Smooth muscle cell (in vitro differentiated cells): ENCODE measurements around the gene ARHGEF7. TPM values are rescaled to one million over a fixed set of nuclear protein-coding genes. Genes with fewer than 3 reads are reported as not detected.
"Not testable (repeated sequence)": the region's sequence is repeated elsewhere in the genome, so short reads cannot be mapped to it uniquely, and the experiment has no call there.

Experiments
- DNase-seq: peaks from one replicate; lab custom pipeline; 2025; ENCODE audit not compliant: unreplicated experiment; lab: John Stamatoyannopoulos, UW
- H2AFZ ChIP-seq: fragments of 200-600 bp; sonication (generic); 2 replicates; pipeline ENCODE4 v1.6.0; 2016; ENCODE audit warnings: antibody characterized with exemption, low read depth, mild to moderate bottlenecking
- H3F3A ChIP-seq: fragments of 200-600 bp; sonication (generic); 2 replicates; pipeline ENCODE4 v1.6.0; 2017; ENCODE audit warnings: antibody characterized with exemption, low read depth
- H3K27ac ChIP-seq: fragments of 200-600 bp; sonication (generic); 2 replicates; pipeline ENCODE4 v1.5.1; 2016; ENCODE audit warnings: low read depth, mild to moderate bottlenecking
- H3K27me3 ChIP-seq: fragments of 200-600 bp; sonication (generic); 2 replicates; pipeline ENCODE4 v1.6.1; 2016; ENCODE audit warnings: low read depth, mild to moderate bottlenecking
- H3K36me3 ChIP-seq: fragments of 200-600 bp; sonication (generic); 2 replicates; pipeline ENCODE4 v1.5.1; 2016; ENCODE audit warnings: low read depth
- H3K4me1 ChIP-seq: fragments of 200-600 bp; sonication (generic); 2 replicates; pipeline ENCODE4 v1.5.1; 2016; ENCODE audit warnings: low read depth
- H3K4me2 ChIP-seq: fragments of 200-600 bp; sonication (generic); 2 replicates; pipeline ENCODE4 v1.6.0; 2016; ENCODE audit warnings: mild to moderate bottlenecking
- H3K4me3 ChIP-seq: fragments of 200-600 bp; sonication (generic); 2 replicates; pipeline ENCODE4 v1.5.1; 2016; ENCODE audit warnings: mild to moderate bottlenecking
- H3K79me2 ChIP-seq: fragments of 200-600 bp; sonication (generic); 2 replicates; pipeline ENCODE4 v1.6.0; 2016; ENCODE audit warnings: low read depth, mild to moderate bottlenecking
- H3K9ac ChIP-seq: fragments of 200-600 bp; sonication (generic); 2 replicates; pipeline ENCODE4 v1.6.0; 2016; ENCODE audit warnings: low read depth
- H3K9me3 ChIP-seq: fragments of 200-600 bp; sonication (generic); replicated peaks from 2 replicates; pipeline ENCODE4 v1.5.1; 2016; ENCODE audit warnings: low read depth
- H4K20me1 ChIP-seq: fragments of 200-600 bp; sonication (generic); 2 replicates; pipeline ENCODE4 v1.6.0; 2016; ENCODE audit warnings: low read depth
- WGBS: methylation state at CpG from one replicate; pipeline ENCODE4 v1.1.7; 2016; ENCODE audit warnings: low lambda C conversion rate; 5-methylcytosine and 5-hydroxymethylcytosine counted together
- polyA plus RNA-seq: library from polyadenylated mRNA; unstranded; fragments of >200 nt; fragmentation: Nextera tagmentation; extraction: Ambion mirVana; gene quantifications from 2 replicates; pipeline ENCODE4 v1.2.1, GENCODE V29; 2016
- total RNA-seq: library from RNA; depleted of rRNA; stranded (reverse); fragments of >200 nt; gene quantifications from 2 replicates; pipeline ENCODE4 v1.2.3, GENCODE V29; 2014
- TF ChIP-seq, protein P1 (sequence below): fragments of 200-600 bp; sonication (generic); IDR thresholded peaks from 2 replicates; pipeline ENCODE4 v1.5.1; 2017; ENCODE audit warnings: borderline replicate concordance, mild to moderate bottlenecking, antibody characterized with exemption; ENCODE audit not compliant: insufficient read depth, poor library complexity, severe bottlenecking

ARHGEF7 gene
- total and polyA plus RNA-seq, 2 experiments from 2014 or later: 13.8 to 32.4 TPM

DNA sequence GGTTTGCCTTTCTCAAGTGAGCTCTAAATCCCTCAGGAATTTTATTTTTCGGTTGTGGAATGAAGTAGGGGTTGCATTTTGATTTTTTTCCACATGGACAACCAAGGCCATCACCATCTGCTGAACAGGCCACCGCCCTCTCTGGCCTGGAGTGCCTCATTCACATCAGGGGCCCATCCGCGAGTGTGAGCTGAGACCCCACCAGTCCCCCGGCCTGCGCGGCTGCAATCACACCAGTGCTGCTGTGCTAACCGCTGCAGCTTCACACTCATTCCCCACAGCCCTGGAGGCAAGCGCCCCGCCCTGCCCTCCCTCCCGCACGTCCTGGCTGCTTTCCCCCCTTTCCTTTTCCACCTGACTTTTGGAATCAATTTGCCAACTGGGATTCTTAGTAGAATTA is 35.7 kb upstream of the ARHGEF7 start:
- no peaks in the 10 kb centered on the region for H3F3A ChIP-seq
- H3K27ac ChIP-seq: no peak overlapping the region
- H3K27me3 ChIP-seq: no peaks in the 10 kb centered on the region
- no peak overlapping the region for H3K4me2 ChIP-seq
- no peaks in the 10 kb centered on the region for H3K79me2 ChIP-seq
- no peak for DNase-seq
- H3K9ac ChIP-seq: no peak overlapping the region
- no peak overlapping the region for H3K4me3 ChIP-seq
- no peaks in the 10 kb centered on the region for H3K36me3 ChIP-seq
- no peaks in the 10 kb centered on the region for H3K9me3 ChIP-seq
- no peaks in the 10 kb centered on the region for H4K20me1 ChIP-seq
- no peak overlapping the region for H2AFZ ChIP-seq
- TF ChIP-seq, protein P1, sequence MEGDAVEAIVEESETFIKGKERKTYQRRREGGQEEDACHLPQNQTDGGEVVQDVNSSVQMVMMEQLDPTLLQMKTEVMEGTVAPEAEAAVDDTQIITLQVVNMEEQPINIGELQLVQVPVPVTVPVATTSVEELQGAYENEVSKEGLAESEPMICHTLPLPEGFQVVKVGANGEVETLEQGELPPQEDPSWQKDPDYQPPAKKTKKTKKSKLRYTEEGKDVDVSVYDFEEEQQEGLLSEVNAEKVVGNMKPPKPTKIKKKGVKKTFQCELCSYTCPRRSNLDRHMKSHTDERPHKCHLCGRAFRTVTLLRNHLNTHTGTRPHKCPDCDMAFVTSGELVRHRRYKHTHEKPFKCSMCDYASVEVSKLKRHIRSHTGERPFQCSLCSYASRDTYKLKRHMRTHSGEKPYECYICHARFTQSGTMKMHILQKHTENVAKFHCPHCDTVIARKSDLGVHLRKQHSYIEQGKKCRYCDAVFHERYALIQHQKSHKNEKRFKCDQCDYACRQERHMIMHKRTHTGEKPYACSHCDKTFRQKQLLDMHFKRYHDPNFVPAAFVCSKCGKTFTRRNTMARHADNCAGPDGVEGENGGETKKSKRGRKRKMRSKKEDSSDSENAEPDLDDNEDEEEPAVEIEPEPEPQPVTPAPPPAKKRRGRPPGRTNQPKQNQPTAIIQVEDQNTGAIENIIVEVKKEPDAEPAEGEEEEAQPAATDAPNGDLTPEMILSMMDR: no peak
- no peaks in the 10 kb centered on the region for H3K4me1 ChIP-seq
- WGBS: 87% methylated on average over 12 of the region's 12 CpGs

DNA sequence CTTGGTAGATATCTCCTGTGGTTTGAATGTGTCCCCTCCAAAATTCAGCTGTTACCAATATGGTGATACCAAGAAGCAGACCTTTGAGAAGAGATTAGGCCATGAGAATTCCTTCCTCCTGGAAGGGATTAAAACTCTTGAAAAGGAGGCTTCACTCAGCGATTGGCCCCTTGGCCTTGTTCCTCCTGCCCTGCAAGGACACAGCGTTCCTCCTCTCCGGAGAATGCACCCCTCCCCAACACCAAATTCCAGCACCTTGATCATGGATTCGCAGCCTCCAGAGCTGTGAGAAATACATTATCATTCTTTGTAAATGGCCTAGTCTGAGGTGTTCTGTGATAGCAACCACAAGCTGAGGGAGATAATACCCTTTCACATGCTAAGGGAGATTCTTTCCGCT is 34.5 kb upstream of the ARHGEF7 start:
- no peak overlapping the region for H3K4me3 ChIP-seq
- no peaks in the 10 kb centered on the region for H4K20me1 ChIP-seq
- H3K79me2 ChIP-seq: no peaks in the 10 kb centered on the region
- H3K4me1 ChIP-seq: no peaks in the 10 kb centered on the region
- H3K27ac ChIP-seq: no peak overlapping the region
- no peak overlapping the region for H3K9ac ChIP-seq
- no peaks in the 10 kb centered on the region for H3K27me3 ChIP-seq
- DNase-seq: no peak
- H3K36me3 ChIP-seq: no peaks in the 10 kb centered on the region
- no peak overlapping the region for H3K4me2 ChIP-seq
- no peaks in the 10 kb centered on the region for H3F3A ChIP-seq
- H3K9me3 ChIP-seq: no peaks in the 10 kb centered on the region
- 62% methylated on average over 5 of the region's 5 CpGs for WGBS
- H2AFZ ChIP-seq: no peak overlapping the region
- TF ChIP-seq, protein P1: no peak

DNA sequence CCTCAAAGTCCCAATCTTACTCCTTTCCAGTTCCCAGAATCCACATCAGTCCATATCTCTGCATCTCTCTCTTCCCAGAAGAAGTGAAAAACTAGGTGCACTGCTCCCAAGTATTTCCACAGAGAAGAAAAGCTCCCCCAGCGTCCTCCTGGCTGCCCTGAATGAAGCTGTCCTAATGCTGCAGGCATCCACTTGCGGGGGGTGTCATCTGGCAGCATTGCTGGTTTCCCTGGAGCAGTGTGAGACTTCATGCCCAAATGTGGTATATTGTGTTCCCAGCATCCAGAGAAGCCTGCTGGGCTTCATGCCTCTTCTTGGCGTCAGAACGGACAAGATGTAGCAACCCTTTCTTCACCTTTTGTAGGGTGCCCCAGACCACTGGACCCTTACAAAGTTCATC is 32.9 kb upstream of the ARHGEF7 start:
- TF ChIP-seq, protein P1: no peak
- Histone ChIP-seq H3K9ac (no peak overlapping the region), H3K4me3 (no peak overlapping the region), H3K36me3 (no peaks in the 10 kb centered on the region), H4K20me1 (no peaks in the 10 kb centered on the region), H3K4me2 (no peak overlapping the region), H3F3A (no peaks in the 10 kb centered on the region), H3K4me1 (no peaks in the 10 kb centered on the region), H2AFZ (no peak overlapping the region), H3K79me2 (no peaks in the 10 kb centered on the region), H3K27me3 (no peaks in the 10 kb centered on the region), H3K27ac (no peak overlapping the region), H3K9me3 (no peaks in the 10 kb centered on the region)
- 61% methylated on average over 4 of the region's 4 CpGs for WGBS
- no peak for DNase-seq

DNA sequence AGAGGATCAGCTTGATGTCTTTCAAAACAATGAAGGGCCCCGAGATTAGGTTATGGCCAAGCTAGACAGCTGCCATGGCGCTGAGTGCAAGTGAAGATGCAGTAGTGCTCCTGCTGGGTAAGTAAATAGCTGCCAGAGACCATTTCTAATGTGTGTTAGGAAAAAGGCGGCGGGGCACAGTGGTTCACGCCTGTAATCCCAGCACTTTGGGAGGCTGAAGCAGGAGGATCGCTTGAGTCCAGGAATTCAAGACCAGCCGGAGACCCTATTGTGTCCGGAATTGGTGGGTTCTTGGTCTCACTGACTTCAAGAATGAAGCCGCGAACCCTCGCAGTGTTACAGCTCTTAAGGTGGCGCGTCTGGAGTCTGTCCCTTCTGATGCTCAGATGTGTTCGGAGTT is 32.3 kb upstream of the ARHGEF7 start:
- H3F3A ChIP-seq, H3K27ac ChIP-seq, H3K36me3 ChIP-seq, H3K79me2 ChIP-seq, H4K20me1 ChIP-seq, H3K27me3 ChIP-seq, H3K9me3 ChIP-seq, H3K9ac ChIP-seq, H3K4me2 ChIP-seq, H3K4me3 ChIP-seq, DNase-seq, H2AFZ ChIP-seq, H3K4me1 ChIP-seq: not testable (repeated sequence)
- WGBS: 98% methylated on average over 14 of the region's 14 CpGs

DNA sequence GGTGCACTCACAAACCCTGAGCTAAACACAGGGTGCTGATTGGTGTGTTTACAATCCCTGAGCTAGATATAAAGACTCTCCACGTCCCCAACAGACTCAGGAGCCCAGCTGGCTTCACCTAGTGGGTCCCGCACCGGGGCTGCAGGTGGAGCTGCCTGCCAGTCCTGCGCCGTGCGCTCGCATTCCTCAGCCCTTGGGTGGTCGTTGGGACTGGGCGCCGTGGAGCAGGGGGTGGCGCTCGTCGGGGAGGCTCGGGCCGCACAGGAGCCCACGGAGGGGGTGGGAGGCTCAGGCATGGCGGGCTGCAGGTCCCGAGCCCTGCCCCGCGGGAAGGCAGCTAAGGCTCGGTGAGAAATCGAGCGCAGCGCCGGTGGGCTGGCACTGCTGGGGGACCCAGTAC is 31.4 kb upstream of the ARHGEF7 start:
- H3K4me3 ChIP-seq, H3K9ac ChIP-seq, H3K4me2 ChIP-seq, H3K4me1 ChIP-seq, H3K9me3 ChIP-seq, H3K36me3 ChIP-seq, H3K27me3 ChIP-seq, H3K27ac ChIP-seq, DNase-seq, H3F3A ChIP-seq, H3K79me2 ChIP-seq, H2AFZ ChIP-seq, H4K20me1 ChIP-seq: not testable (repeated sequence)
- WGBS: 97% methylated on average over 13 of the region's 25 CpGs
